Endothelial cell of umbilical vein (primary cell): ENCODE measurements around the gene CADPS. TPM values are rescaled to one million over a fixed set of nuclear protein-coding genes. Genes with fewer than 3 reads are reported as not detected.

ENCODE experiments used
- BruUV-seq: library from RNA; stranded (reverse); fragments of 400-500 nt; replicated peaks from 2 replicates; lab custom pipeline; 2021; lab: Mats Ljungman, UMichigan
- CTCF ChIA-PET: fragments of 300-600, 350-600 bp; sonication (Branson Sonifier 250); formaldehyde crosslinking; loops from one replicate; lab custom pipeline; 2021; ENCODE audit warnings: antibody characterized with exemption, inconsistent platforms; lab: Charles Lee
- POLR2A ChIA-PET: fragments of 300-600, 350-600 bp; sonication (Branson Sonifier 250); formaldehyde crosslinking; loops from one replicate; lab custom pipeline; 2021; ENCODE audit warnings: antibody characterized with exemption, inconsistent platforms; lab: Charles Lee
- DNase-seq: peaks from one replicate; pipeline ENCODE4 v3.0.0-alpha.2; 2011; ENCODE audit warnings: low read depth, low spot score
- FAIRE-seq: peaks from 2 replicates; lab custom pipeline; 2011; peaks lifted over from hg19 to GRCh38; lab: Jason Lieb, UNC
- H2AFZ ChIP-seq: 2 replicates; pipeline ENCODE4 v1.6.0; 2012; ENCODE audit warnings: low read depth, low read length, control low read depth, inconsistent platforms
- H3K27ac ChIP-seq: 2 replicates; pipeline ENCODE4 v1.5.1; 2011; ENCODE audit warnings: low read depth, mild to moderate bottlenecking, control low read depth, low read length, moderate library complexity; ENCODE audit not compliant: insufficient read depth
- H3K27me3 ChIP-seq, 2 experiments: 2 replicates each; pipeline versions ENCODE4 v1.6.0 to v1.6.1; 2011; ENCODE audit warnings: low read length in 2 of 2, mixed read lengths in 1 of 2; ENCODE audit not compliant: control insufficient read depth in 2 of 2, insufficient read depth in 2 of 2
- H3K36me3 ChIP-seq, 2 experiments: 2 replicates in 1 of 2; 3 replicates in 1 of 2; pipeline ENCODE4 v1.5.1; 2011; ENCODE audit warnings: low read length in 2 of 2, mild to moderate bottlenecking in 1 of 2, moderate library complexity in 1 of 2; ENCODE audit not compliant: control insufficient read depth in 2 of 2, insufficient read depth in 2 of 2; ENCODE audit errors: extremely low read depth in 1 of 2
- H3K4me1 ChIP-seq: 3 replicates; pipeline ENCODE4 v1.5.1; 2011; ENCODE audit warnings: mild to moderate bottlenecking, low read length; ENCODE audit not compliant: control insufficient read depth, insufficient read depth; ENCODE audit errors: extremely low read depth
- H3K4me2 ChIP-seq: 2 replicates; pipeline ENCODE4 v1.6.1; 2011; ENCODE audit warnings: low read length, control low read depth, mixed read lengths; ENCODE audit not compliant: insufficient read depth
- H3K4me3 ChIP-seq, 3 experiments: fragments of 200-600 bp in 1 of 3; sonication (generic), shearing (Covaris generic) in 1 of 3; replicated peaks in 1 of 3; 2 replicates each; pipeline ENCODE4 v1.5.1; 2011 to 2016; ENCODE audit warnings: control low read depth in 3 of 3, low read length in 3 of 3, mild to moderate bottlenecking in 2 of 3, inconsistent platforms in 1 of 3, low read depth in 1 of 3, moderate library complexity in 1 of 3; ENCODE audit not compliant: insufficient read depth in 1 of 3
- H3K79me2 ChIP-seq: 2 replicates; pipeline ENCODE4 v1.6.0; 2012; ENCODE audit warnings: low read length, inconsistent platforms; ENCODE audit not compliant: control insufficient read depth, insufficient read depth
- H3K9ac ChIP-seq: replicated peaks from 2 replicates; pipeline ENCODE3; 2011; ENCODE audit warnings: low read length, control low read depth; ENCODE audit not compliant: insufficient read depth; ENCODE audit errors: extremely low read depth
- H3K9me1 ChIP-seq: replicated peaks from 3 replicates; pipeline ENCODE4 v1.6.0; 2011; ENCODE audit warnings: mild to moderate bottlenecking, low read length; ENCODE audit not compliant: control insufficient read depth, insufficient read depth; ENCODE audit errors: extremely low read depth
- H3K9me3 ChIP-seq: replicated peaks from 2 replicates; pipeline ENCODE4 v1.5.1; 2012; ENCODE audit warnings: low read length, inconsistent platforms; ENCODE audit not compliant: control insufficient read depth, insufficient read depth
- H4K20me1 ChIP-seq: replicated peaks from 2 replicates; pipeline ENCODE3; 2011; ENCODE audit warnings: mild to moderate bottlenecking, low read length; ENCODE audit not compliant: control insufficient read depth, insufficient read depth; ENCODE audit errors: extremely low read depth
- EZH2 ChIP-seq: IDR thresholded peaks from 2 replicates; pipeline ENCODE4 v1.6.1; 2012; ENCODE audit warnings: borderline replicate concordance, low read depth, mild to moderate bottlenecking, moderate library complexity, low read length, inconsistent platforms; ENCODE audit not compliant: severe bottlenecking
- FOS ChIP-seq: IDR thresholded peaks from 2 replicates; pipeline ENCODE4 v1.6.1; 2011; ENCODE audit warnings: mild to moderate bottlenecking, low read length, moderate library complexity, borderline replicate concordance; ENCODE audit not compliant: insufficient read depth
- GATA2 ChIP-seq: IDR thresholded peaks from 2 replicates; pipeline ENCODE4 v1.7.0; 2011; ENCODE audit warnings: low read depth, mild to moderate bottlenecking, moderate library complexity, mixed read lengths, low read length; ENCODE audit not compliant: insufficient read length, insufficient read depth
- JUN ChIP-seq: IDR thresholded peaks from 2 replicates; pipeline ENCODE4 v1.6.1; 2011; ENCODE audit warnings: borderline replicate concordance, low read depth; ENCODE audit not compliant: insufficient read length, insufficient read depth
- MYC ChIP-seq: IDR thresholded peaks from one replicate; pipeline ENCODE4 v1.6.1; 2011; ENCODE audit warnings: mild to moderate bottlenecking, low read depth, low read length
- POLR2A ChIP-seq: IDR thresholded peaks from 2 replicates; pipeline ENCODE4 v1.6.1; 2012; ENCODE audit warnings: low read depth, mild to moderate bottlenecking, control low read depth, low read length
- POLR2AphosphoS5 ChIP-seq: IDR thresholded peaks from 2 replicates; pipeline ENCODE4 v1.6.1; 2012; ENCODE audit warnings: low read depth, mild to moderate bottlenecking, control low read depth, low read length, moderate library complexity; ENCODE audit not compliant: insufficient read depth
- dilution Hi-C: fragments of 300-500 bp; cut with MboI; formaldehyde crosslinking; loops from one replicate; pipeline ENCODE4 v1.15.0; 2019; ENCODE audit warnings: low sequenced_read_pairs; ENCODE audit not compliant: extremely low pct_ligation_motif_present
- intact Hi-C: fragments of 100-400 bp; cut with micrococcal nuclease; formaldehyde crosslinking; loops from one replicate; pipeline ENCODE4 v1.10.0; 2022
- polyA plus RNA-seq, 4 experiments: library from polyadenylated mRNA; depleted of rRNA in 3 of 4; stranded (reverse) in 3 of 4; unstranded in 1 of 4; fragments of >200 nt; gene quantifications; 2 replicates each; pipeline versions ENCODE4 v1.2.1 to v1.2.3, GENCODE V29; 2011 to 2012; ENCODE audit warnings: missing spikeins in 1 of 4
- total RNA-seq: library from RNA; stranded (reverse); gene quantifications from 2 replicates; pipeline ENCODE4 v1.2.3, GENCODE V29; 2021
- TF ChIP-seq, protein P1 (sequence below), 2 donors: IDR thresholded peaks; 1 replicate in 1 of 2; 2 replicates in 1 of 2; pipeline ENCODE4 v1.5.1; 2011; ENCODE audit warnings: low read length in 2 of 2, mild to moderate bottlenecking in 2 of 2, moderate library complexity in 2 of 2, control low read depth in 1 of 2, inconsistent platforms in 1 of 2, low read depth in 1 of 2; ENCODE audit not compliant: insufficient read depth in 1 of 2; ENCODE audit errors: extremely low read depth in 1 of 2
- TF ChIP-seq, protein P2 (sequence below): IDR thresholded peaks from 2 replicates; pipeline ENCODE4 v1.6.1; 2011; ENCODE audit not compliant: insufficient read depth, insufficient read length

CADPS gene
- total and polyA plus RNA-seq, 2 donors (not counting 3 experiments of a cell fraction or from before 2014, with no cell fraction given), result not detected

DNA sequence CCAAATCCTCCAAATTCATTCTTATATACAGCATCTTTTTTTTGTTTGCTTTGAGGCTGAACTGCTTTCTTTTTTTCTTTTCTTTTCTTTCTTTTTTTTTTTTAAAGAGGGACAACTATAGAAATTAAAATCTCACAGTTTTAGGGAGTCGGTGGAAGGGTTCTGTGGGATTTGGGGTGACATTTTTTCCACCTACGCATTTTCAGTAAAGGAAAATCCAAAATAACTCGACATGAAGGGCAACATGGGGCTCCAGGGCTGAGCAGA, 498.8 kb downstream of the CADPS start:
- CTCF ChIA-PET, result no interaction called here
- BruUV-seq, result no TSS peak
- H3K9me3 ChIP-seq, result no peaks in the 10 kb centered on the region

More for the DNA sequence above, 498.8 kb downstream of the CADPS start:
- dilution Hi-C loops (no loop called here), intact Hi-C loops (no loop called here)
- DNase-seq, result no peak
- POLR2A ChIA-PET, result no interaction called here
- FAIRE-seq, result no peak
- Histone ChIP-seq H3K27ac (no peak overlapping the region), H3K36me3 (no peaks in the 10 kb centered on the region), H3K79me2 (no peaks in the 10 kb centered on the region), H3K9ac (no peak overlapping the region), H2AFZ (no peak overlapping the region), H3K27me3 (peaks cover 87 to 98% of the 10 kb centered on the region in 2 experiments), H3K4me3 (no peak overlapping the region), H3K9me1 (no peaks in the 10 kb centered on the region), H3K4me2 (no peak overlapping the region), H4K20me1 (no peaks in the 10 kb centered on the region), H3K4me1 (no peaks in the 10 kb centered on the region)
- no peak for TF ChIP-seq MYC
- TF ChIP-seq EZH2, result no peak
- no peak for TF ChIP-seq POLR2AphosphoS5
- TF ChIP-seq, protein P1, sequence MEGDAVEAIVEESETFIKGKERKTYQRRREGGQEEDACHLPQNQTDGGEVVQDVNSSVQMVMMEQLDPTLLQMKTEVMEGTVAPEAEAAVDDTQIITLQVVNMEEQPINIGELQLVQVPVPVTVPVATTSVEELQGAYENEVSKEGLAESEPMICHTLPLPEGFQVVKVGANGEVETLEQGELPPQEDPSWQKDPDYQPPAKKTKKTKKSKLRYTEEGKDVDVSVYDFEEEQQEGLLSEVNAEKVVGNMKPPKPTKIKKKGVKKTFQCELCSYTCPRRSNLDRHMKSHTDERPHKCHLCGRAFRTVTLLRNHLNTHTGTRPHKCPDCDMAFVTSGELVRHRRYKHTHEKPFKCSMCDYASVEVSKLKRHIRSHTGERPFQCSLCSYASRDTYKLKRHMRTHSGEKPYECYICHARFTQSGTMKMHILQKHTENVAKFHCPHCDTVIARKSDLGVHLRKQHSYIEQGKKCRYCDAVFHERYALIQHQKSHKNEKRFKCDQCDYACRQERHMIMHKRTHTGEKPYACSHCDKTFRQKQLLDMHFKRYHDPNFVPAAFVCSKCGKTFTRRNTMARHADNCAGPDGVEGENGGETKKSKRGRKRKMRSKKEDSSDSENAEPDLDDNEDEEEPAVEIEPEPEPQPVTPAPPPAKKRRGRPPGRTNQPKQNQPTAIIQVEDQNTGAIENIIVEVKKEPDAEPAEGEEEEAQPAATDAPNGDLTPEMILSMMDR (IDR thresholded peaks at IDR 0.05; ENCODE audit: extremely low read depth in 1 of 2, insufficient read depth in 1 of 2, low read depth in 1 of 2, low read length in 2 of 2), result no peak
- TF ChIP-seq FOS, result no peak
- TF ChIP-seq, protein P2, sequence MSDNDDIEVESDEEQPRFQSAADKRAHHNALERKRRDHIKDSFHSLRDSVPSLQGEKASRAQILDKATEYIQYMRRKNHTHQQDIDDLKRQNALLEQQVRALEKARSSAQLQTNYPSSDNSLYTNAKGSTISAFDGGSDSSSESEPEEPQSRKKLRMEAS, result no peak
- no peak for TF ChIP-seq POLR2A
- no peak for TF ChIP-seq GATA2
- TF ChIP-seq JUN, result no peak
